Occipital lobe (tissue), 2 donors: ENCODE measurements around the gene PPIL1. TPM values are rescaled to one million over a fixed set of nuclear protein-coding genes. Genes with fewer than 3 reads are reported as not detected.

Experiments
- DNase-seq: peaks from one replicate; lab custom pipeline; 2025; lab: John Stamatoyannopoulos, UW
- total RNA-seq: library from RNA; depleted of rRNA; stranded (reverse); fragments of >200 nt; gene quantifications from one replicate; pipeline ENCODE4 v1.2.3, GENCODE V29; 2014

The PPIL1 gene
- total RNA-seq, 1 donor from 2014 or later = 35.7 TPM

DNA sequence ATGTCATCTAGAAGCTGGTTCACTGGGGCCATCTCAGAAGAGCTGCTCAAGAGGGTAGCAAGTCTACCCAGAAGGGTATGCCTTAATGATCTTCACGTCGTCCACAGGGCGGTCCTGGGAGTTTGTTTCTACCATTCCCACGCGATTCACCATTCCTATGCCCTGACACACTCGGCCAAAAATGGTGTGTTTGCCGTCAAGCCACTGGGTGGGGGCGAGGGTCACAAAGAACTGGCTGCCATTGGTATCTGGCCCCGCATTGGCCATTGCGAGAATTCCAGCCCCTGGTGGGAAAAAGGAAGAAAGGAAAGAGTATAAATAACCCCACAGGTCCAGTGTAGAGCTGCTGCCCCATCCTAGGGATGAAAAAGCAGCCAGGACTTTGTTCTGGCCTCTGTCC is 18.9 kb downstream of the PPIL1 start:
- no peak for DNase-seq

DNA sequence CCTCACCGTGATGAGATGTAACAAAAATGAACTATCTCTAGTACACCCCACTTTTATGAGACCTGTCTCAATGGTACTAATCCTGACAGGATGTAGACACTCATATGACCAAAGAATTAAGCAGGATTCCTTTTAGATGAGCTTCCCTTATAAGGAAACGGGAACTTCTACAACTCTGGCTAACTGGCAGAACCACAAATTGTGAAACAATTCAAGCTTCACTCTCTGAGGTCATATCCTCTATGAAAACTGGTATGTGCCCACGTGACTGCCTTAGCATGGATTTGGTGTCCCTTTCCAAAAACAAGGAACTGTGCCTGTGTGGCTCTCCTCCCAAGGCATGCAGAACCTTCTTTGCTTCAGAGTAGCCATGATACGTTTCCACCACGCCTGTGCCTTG is 21.3 kb downstream of the PPIL1 start:
- no peak for DNase-seq

DNA sequence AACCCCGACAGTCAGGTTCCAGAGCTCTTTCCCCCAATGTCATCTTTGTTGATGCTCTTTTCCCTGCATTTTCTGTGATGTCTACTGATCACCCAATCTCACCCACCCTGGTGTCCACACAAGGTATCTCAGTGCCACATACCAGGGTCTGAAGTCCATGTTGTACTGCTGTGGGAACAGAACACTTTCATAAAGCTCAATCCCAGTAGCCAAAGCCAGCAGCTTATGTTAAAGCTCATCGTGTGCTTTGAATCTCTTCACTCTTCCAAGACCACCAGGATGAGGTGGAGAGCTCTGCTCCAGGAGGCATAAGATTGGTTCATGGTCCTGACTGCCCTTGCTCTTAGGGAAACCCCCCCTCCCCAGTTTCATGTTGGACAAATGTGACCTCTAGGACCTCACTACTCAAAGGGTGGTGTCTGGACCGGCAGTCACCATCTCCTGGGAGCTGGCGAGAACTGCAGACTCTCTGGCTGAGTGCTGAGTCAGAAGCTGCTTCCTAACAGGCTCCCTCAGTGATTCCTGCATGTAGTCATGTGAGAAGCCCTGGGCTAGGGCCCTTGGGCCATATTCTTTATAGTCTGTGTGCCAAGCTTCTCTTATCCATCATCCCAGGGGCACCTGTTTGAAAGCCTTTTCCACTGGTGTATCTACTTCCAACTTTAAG is 22.0 kb downstream of the PPIL1 start:
- no peak for DNase-seq

DNA sequence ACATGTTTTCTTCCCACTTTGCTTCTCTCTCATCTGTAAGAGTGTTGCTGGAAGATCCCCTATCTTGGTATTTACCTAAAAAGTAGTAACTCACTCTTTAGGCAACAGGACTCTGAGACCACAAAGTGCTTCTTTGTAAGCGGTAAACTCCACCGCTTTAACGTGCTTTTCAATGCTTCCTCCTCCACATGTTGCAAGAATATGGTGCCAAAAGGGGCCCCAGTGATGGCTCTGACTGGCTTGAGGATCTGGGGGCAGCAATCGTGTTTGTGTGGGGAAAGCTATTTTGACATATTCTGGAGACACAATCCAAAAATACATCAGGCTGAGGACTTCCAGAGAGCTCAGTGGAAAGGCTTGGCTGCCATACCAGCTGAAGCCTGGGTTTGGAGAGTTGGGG is 23.0 kb downstream of the PPIL1 start:
- DNase-seq = no peak

DNA sequence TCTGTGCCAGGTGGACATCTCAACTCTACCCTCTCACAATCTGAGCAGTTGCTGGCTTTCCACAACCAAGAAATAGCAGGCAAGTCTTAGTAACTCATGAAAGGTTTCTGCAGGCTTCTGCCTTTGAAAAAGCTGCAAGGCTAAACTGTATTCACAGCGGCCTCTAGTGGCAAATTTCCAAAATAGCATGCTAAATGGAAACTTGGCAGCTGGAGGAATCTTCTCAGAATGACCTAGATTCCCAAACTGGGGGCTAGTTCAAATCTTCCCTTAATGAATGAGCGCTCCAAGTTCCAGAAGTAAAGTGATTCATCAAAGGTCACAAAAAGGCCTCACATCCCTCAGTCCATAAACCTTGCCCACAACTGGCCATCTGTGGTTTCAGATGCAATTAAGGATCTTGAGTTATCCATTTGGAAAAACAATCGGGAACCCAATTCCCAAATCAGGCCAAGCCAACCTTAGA is 23.4 kb downstream of the PPIL1 start:
- peak; percentile 53 for DNase-seq

DNA sequence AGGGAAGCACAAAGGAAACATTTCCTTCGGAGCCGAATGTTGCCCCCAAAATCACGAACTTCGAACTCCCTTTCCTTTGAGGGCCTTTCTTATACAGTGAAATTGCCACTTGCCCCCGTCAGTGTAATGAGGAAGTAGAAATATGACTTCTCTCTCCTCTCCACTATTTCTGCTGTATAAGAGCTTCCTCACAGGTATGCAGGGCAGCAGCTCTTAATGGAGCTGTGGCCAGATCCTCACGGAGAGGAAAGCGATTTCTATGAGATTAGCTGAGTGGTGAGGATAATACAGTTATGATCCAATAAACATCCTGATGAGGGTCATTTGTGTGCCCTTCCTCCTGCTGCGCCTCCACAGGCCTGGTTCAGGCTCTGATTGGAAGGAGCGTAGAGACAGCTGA is 24.6 kb downstream of the PPIL1 start:
- DNase-seq = no peak

- DNase-seq = no peak
Measured at GRCh38 chr6:36848658-36849441, 25.8 kb downstream of the PPIL1 start.

GRCh38 chr6:36847991-36848390 is 26.6 kb downstream of the PPIL1 start:
- no peak for DNase-seq

DNA sequence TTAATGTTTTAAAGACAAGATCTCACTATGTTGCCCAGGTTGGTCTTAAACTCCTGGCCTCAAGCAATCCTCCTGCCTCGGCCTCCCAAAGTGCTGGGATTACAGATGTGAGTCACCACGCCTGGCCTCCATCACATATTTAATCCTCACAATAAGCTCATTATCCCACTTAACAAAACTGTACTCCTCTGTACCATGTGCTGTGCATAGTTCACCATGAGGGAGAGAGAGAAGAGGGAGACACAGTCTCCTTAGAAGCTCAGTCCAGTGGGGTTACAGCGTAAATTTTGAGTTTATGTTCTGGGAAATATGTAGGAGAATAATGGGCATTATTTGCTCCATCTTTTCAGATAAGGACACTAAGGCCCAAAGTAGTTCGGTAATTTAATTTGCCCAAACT is 27.5 kb downstream of the PPIL1 start:
- no peak for DNase-seq

DNA sequence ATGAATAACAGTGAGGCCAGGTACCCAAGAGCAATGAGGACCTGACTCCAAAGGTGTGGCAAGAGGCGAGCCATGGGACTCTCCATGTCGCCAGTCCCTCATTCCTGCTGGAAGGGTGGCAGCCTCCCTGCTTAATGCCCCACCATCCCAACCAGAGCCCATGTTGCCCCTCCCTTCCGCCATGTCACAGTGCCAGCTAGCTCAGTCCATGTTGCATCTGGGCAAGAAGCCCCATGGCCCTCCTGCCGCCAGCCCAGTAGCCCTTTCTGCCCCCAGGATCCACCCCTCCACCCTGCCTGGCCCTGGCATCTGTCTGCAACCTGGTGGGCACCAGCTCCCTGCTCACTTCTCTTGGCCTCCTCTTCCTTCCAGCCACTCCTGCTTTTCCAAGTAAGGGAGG is 29.4 kb downstream of the PPIL1 start:
- no peak for DNase-seq

GRCh38 chr6:36844232-36845170 is 30.1 kb downstream of the PPIL1 start:
- no peak for DNase-seq

- DNase-seq = no peak
Measured at GRCh38 chr6:36843170-36843569, 31.4 kb downstream of the PPIL1 start.

GRCh38 chr6:36841756-36842155 is 32.8 kb downstream of the PPIL1 start:
- no peak for DNase-seq

GRCh38 chr6:36840432-36841403 is 33.9 kb downstream of the PPIL1 start:
- no peak for DNase-seq

- DNase-seq = peak; percentile 26
Measured at GRCh38 chr6:36839749-36840431, 34.7 kb downstream of the PPIL1 start.

- no peak for DNase-seq
Measured at GRCh38 chr6:36838896-36839748, 35.5 kb downstream of the PPIL1 start, which contains the start of gene CPNE5. TSS of gene CPNE5 (minus strand) at chr6:36839444. CDS start at chr6:36839377, 67 bp downstream.

- no peak for DNase-seq
Measured at GRCh38 chr6:36837686-36838085, 36.9 kb downstream of the PPIL1 start.

DNA sequence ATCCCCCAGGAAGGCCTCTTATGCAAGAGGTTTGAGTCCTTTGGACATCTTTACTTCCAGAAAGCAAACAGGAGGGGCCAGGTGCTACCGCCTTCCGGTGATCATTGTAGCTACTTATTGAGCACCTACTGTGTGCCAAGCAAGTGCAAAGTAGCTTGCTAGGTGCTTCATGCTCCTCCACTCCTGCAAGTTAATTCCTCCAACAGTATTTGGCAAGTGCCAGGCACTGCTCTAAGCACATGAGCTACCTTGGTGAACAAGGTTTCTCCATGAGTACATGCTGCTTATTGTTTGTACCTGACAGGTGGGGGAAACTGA is 37.6 kb downstream of the PPIL1 start:
- no peak for DNase-seq
